ENCODE results near the gene SARS1. TPM values are rescaled to one million over a fixed set of nuclear protein-coding genes. Genes with fewer than 3 reads are reported as not detected.

SARS1 gene
- total and polyA plus RNA-seq, 2 donors (not counting 1 experiment from before 2014, with no cell fraction given): 59.1 to 115 TPM

GRCh38 chr1:109197158-109198042 lies 16.3 kb upstream of the SARS1 start:
- CTCF ChIA-PET: no interaction called here
- no peak for DNase-seq

More at GRCh38 chr1:109197158-109198042, 16.3 kb upstream of the SARS1 start:
- no peak for TF ChIP-seq CTCF (IDR thresholded peaks at IDR 0.05)
- TF ChIP-seq EZH2 (IDR thresholded peaks at IDR 0.05; ENCODE audit: borderline replicate concordance, insufficient read depth, low read depth, low read length, poor library complexity, severe bottlenecking): no peak
- H3K4me3 ChIP-seq (ENCODE audit: control extremely low read depth in 1 of 5, extremely low read depth in 1 of 5, insufficient read depth in 1 of 5, low read depth in 2 of 5, low read length in 4 of 5): no peak overlapping the region
- no peak overlapping the region for H3K4me3 Mint-ChIP-seq
- POLR2A ChIA-PET: no interaction called here
- no peaks in the 10 kb centered on the region for H3K9me3 ChIP-seq (ENCODE audit: control extremely low read depth in 1 of 3, control insufficient read depth in 2 of 3, insufficient read depth in 1 of 3, low read length in 2 of 3)
- no peak overlapping the region for H3K4me2 ChIP-seq (replicated peaks; ENCODE audit: low read depth, low read length, poor library complexity, severe bottlenecking)
- no peaks in the 10 kb centered on the region for H3K36me3 ChIP-seq (replicated peaks in 1 of 2; ENCODE audit: control extremely low read depth in 1 of 2, control insufficient read depth in 1 of 2, extremely low read depth in 1 of 2, insufficient read depth in 2 of 2, low read length in 1 of 2)
- H3K27me3 ChIP-seq (replicated peaks in 1 of 4; ENCODE audit: control extremely low read depth in 1 of 4, control insufficient read depth in 3 of 4, insufficient read depth in 4 of 4, low read length in 3 of 4): peaks cover 0 to 3% (median 0%) of the 10 kb centered on the region in 4 experiments
- no peaks in the 10 kb centered on the region for H3K79me2 ChIP-seq (ENCODE audit: control insufficient read depth, insufficient read depth, low read length)
- intact Hi-C loops (cut with micrococcal nuclease): loop anchor here (10.0 kb wide), 1 partner anchor 173 kb away; no protein-coding TSS in a partner anchor
- no peak overlapping the region for H3K9ac ChIP-seq (ENCODE audit: low read length)
- no peaks in the 10 kb centered on the region for H4K20me1 ChIP-seq (ENCODE audit: control insufficient read depth, insufficient read depth, low read length, poor library complexity, severe bottlenecking)
- no peak for ATAC-seq (ENCODE audit: low read depth)
- peaks cover 20% of the 10 kb centered on the region for H3K4me1 Mint-ChIP-seq
- H2AFZ ChIP-seq (ENCODE audit: insufficient read depth, low read depth, low read length, poor library complexity, severe bottlenecking): no peak overlapping the region
- H3K27ac ChIP-seq (ENCODE audit: low read length in 2 of 2): no peak overlapping the region
- 82% methylated on average over 10 of the region's 10 CpGs for WGBS (ENCODE audit: insufficient coverage)
- H3K9me3 Mint-ChIP-seq (ENCODE audit: insufficient read depth): no peaks in the 10 kb centered on the region
- H3K27ac Mint-ChIP-seq: no peak overlapping the region
- peaks cover 6% of the 10 kb centered on the region for H3K27me3 Mint-ChIP-seq
- peaks cover 16 to 18% of the 10 kb centered on the region in 2 donors for H3K4me1 ChIP-seq (ENCODE audit: control insufficient read depth in 2 of 2, insufficient read depth in 2 of 2, low read length in 2 of 2)

Measured in B cell (primary cell).